ENCODE data around the gene TMEM209.

GRCh38 chr7:130131964-130132875 lies 73.0 kb downstream of the TMEM209 start:
- TF ChIP-seq EZH2 (IDR thresholded peaks at IDR 0.05; ENCODE audit: borderline replicate concordance, low read depth, low read length, poor library complexity, severe bottlenecking) (no peak), CTCF (conservative IDR thresholded peaks at IDR 0.05; ENCODE audit: low read depth, low read length) (no peak)
